D341Med (cell line): Measurements from ENCODE around the gene CELF2.
"Not testable (repeated sequence)": the region's sequence is repeated elsewhere in the genome, so short reads cannot be mapped to it uniquely, and the experiment has no call there.

Experiments
- DNase-seq: peaks from one replicate; pipeline ENCODE4 v3.0.0; 2012; ENCODE audit warnings: low spot score

The CELF2 gene

DNA sequence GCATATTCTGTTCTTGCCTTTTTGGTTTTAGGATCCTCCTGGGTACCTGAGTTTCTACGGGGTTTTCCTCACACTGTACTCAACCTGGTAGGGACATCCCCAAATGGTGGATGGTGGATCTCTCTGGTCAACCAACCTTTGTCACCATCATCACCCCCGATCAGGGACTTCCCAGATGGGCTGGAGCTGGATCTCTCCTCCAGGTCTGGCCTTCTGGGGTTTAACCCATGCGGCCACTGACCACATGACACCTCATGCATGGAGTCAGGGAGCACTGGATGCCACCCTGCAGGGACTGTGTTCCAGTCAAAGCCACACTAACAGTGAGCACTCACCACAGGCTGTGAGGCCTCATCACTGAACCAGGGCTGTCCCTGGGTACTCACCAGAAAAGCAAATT lies 80.0 kb downstream of the CELF2 start:
- no peak for DNase-seq

DNA sequence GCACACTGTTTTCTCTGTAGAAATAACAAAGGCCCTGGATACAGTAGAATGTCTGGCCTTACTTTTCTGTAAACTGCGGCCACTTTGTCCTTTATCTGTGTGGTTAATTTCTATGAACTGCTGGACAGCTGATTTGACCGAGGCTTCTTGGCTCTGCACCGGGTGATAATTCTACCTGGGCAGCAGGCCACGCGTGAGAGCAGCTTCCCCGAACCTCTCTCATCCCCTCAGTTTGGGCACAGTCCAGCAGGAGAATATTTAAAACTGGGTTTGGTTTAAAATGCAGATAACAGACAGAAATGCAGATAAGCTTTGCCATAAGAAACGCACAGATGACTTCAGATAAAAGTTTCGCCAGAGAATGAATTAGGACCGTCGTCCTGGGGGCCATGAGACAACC lies 81.0 kb downstream of the CELF2 start:
- no peak for DNase-seq

DNA sequence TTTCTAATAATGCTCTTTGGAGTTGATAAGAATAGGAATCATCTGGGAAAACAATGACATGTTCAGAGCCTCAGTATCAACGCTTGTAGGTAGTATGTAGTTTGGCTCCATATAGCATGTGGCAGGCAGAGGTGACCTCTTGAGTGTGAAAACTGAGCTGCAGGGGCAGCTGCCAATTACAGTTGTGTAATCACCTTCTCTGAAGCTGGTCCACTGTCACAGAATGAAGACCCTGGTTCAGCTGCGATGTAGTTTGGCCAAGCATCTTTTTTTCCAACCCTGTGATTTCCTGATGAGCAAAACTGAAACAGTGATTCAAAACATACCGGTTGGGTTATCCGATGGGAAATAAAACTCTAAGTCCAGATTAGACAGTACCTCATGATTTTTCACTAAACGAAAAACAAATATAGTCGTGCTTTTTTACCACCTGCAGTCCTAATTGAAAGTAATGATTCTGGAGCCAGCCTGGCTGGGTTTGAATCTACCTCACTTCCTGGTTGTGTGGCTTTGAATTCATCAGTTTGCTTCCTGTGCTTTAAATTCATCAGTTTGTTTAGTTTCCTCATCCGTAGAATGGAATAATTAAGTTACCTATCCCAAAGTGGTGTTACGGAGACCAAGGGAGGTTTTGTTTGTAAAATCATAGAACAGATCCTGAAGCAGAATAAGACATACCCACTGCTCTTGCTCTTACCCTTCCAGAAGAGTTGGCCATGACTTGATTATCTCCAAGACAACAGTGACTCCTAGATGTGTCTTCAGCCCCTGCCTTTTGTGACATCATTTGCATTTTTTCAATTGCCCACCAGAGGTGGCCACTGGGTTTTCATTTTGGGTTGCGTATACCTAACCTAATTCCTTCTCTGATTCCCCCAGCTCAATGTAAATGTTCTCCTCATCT lies 87.4 kb downstream of the CELF2 start:
- no peak for DNase-seq

DNA sequence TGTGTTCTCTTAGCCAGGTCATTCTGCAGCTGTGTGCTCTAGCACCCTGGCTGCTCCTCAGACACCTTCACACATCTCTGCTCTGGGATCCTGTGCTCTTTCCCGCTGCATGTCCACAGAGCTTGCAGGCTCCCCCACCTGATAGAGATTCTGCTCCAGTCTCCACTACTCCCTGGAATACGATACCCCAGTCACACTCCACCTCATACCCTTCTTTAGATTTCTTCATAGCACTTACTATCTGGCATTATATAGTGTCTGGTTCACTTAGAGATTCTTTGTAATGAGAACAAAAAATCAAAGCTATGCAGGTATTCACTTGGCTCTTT lies 88.0 kb downstream of the CELF2 start:
- no peak for DNase-seq

DNA sequence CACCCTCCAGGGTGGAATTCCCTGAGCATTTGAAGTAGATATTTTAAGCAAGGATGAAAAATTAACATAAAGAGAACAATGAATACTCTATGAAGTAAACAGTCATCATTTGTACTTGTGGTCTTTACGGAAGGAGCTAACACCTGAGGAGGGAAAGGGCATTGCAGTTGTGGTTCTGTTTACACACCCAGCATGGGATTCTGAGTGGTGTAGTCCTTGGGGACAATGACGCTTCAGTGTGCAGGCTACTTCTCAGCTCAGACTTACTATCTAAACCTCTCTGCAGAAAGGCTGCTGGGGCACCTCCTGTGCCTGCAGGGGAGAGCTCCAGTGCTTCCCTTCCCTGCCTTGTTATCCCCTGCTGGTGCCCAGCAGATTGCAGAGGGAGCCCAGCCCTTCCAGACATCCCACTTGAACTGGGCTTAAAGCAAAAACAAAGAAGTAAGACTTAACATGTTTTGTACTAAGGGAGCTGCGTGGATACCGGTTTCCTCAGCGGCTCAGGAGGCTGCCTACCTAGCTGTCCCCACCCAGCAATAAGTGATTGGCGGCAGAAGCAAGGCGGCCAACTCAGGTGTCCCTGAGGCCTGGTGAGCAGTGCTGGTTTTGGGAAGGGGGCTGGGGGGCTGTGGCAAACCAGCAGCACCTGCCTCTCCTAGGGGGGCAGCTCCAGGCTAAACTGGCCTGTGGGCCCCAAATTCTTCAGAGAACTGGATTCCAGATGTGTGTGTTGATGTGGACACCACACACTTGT lies 89.1 kb downstream of the CELF2 start:
- no peak for DNase-seq

DNA sequence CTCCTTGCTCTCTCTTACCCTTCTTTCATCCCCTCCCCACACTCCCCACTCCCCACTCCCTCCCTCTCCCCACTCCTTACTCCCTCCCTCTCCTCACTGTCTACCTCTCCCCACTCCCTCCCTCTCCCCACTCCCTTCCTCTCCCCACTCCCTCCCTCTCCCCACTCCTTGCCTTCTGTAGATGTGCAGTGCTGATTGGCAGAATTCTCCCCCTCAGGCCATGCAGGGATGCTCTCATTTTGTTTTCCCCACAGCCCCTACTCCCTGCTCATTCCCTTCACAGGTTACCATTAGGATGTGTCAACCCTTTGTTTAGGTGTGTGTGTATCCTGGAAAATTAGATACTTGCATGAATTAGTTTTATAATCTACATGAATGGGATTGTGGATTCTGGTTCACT lies 90.3 kb downstream of the CELF2 start:
- no peak for DNase-seq

DNA sequence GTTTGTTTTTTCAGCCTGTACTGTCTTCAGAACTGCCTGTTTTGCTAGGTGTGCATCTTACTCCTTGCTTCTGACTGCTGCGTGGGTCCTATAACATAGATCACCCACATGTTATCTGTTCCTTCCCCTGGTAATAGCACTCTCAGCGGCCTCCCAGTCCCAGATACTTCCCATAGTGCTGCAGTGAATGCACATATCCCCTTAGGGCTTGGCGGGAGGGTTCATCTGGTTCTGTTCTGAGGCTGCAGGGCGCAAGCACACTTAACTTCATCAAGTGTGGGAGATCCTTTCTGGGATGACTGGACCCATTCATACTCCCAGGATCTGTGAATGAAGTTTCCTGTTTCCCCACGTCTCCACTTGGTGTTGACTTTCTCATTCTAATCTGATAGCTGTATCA lies 90.7 kb downstream of the CELF2 start:
- no peak for DNase-seq

DNA sequence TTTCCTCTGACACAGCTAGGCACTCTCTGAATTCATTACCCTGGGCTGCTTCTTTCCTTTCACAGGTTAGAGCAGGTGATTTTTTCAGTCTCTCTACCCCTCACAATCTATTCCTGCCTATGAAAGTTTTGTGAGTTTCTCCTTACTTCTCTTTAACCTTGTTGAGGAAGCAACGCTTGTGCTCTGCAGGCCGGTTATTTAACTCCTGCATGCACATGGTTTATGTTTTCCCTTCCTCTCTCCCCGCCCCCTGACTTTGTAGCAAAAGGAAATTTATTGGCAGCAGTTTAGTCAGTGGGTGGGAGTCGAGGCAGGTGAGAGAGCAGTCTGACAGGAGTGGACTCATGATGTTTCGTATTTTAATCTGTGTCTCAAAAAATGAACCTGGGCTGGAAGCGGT lies 91.9 kb downstream of the CELF2 start:
- no peak for DNase-seq

DNA sequence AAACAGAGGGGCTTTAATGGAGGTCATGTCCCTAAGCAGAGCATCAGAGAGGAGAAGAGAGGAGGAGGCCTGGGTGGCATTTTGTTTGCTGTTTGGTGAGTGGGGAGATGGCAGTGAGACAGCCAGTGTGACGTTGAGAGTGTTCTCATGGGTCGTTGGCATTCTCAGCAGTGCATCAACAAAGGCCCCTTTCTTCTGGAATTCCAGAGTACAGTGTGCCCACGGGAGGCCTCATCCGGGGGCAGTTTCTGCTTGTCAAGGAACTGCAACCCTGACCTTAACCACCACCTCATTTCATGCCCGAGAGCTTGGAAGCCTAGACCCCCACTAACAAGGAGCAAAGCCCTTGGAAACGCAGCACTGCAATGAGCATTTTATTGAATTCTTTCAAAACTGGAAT lies 92.9 kb downstream of the CELF2 start:
- no peak for DNase-seq

DNA sequence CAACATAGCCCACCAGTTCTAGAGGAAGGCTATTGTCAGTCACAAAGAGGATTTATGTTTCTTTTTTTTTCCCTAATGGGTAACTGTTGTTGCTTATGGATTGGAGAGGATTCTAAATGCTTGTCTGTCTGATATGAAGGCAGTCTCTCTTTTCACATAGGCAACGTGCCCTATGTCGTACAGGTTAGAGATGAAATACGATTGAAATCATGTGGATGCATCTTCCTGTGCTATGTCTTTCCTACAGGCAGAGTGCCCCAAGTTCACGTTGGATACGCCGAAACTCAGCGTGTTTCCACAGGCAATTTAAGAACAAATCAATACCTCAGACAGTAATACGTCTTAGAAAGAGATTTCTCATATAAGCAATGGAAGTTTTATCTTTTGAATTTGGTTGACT lies 93.8 kb downstream of the CELF2 start:
- no peak for DNase-seq

DNA sequence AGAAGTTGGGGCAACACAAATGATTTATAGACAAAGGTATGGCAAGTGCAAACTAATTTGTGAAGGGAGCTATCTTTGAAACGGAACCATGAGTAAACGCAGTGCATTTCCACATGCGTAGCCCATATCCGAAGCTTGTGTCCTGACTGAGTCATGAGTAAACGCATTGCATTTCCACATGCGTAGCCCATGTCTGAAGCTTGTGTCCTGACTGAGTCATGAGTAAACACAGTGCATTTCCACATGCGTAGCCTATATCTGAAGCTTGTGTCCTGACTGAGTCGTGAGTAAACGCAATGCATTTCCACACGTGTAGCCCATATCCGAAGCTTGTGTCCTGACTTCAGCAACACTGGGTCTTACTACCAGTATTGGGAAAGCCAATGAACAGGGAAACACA lies 95.0 kb downstream of the CELF2 start:
- DNase-seq, result no peak

DNA sequence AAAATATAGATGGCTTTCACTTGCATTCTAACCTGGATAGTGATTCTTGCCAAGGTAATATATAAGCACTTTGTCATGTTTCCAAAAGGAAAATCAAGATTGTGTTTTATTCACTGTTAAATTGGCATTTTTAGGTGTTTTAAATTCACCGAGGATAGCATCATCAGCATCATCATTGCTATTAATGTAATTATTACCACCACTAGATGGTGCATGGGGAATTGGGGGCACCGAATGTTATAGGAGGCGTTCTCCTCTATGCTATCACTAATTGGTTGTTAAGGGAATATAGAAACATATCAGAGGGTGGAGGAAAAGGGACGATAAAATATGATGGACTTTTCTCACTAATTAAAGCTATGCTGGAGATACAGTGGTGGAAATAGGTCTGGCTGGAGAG lies 95.5 kb downstream of the CELF2 start:
- no peak for DNase-seq

DNA sequence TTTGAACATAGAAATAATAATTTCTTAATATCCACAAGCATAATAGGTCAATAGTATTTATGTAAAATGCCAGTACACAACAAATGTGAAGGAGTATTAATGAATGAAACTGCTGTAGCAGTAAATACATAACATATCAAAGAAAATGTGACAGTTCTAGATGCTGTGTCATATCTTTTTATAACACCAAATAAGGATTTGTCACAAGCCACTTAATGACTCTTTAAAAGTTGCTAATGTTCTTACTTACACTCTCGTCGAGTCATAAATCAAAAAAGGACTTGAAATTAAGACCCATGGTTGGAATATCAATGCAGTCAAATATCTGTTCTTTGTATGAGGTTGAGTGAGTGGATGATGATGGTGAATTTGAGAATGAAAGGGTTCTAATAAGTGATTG lies 96.6 kb downstream of the CELF2 start:
- DNase-seq, result no peak

DNA sequence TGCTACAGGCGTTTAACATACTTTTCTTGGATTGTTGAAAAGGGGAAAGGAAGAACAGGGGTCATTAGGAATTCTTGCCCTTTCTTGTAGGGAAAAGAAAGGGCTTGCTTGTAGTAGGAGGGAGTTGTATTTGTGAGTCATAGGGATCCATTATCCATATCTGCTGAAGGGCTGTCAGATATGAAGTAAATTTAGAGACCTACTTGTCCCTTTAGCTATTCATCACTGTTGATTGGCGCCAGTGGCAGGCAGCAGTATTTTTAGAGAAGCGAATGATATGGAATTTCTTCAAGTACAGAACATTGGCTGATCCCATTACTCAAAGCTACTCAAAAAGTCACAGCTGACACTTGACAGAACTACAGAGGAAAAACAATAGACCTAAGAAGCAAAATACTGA lies 97.7 kb downstream of the CELF2 start:
- no peak for DNase-seq

DNA sequence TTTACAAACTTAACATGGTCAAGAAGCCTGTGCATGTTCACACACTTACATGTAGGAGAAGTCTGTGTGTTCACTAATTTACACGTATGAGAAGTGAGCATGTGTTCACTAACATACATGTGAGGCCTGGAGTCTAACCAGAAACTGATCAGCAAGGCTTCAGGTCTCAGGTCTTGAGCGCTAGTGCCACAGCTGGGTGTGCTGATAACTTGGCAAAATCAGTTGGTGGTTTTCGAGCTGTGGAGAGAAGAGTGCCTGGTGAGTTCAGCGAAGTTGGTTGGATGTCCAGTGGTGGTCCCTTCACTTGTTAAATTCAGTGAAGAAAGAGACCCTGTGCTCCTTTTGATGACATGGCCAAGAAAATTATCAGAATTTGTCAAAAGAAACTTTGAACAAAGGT lies 98.7 kb downstream of the CELF2 start:
- no peak for DNase-seq

DNA sequence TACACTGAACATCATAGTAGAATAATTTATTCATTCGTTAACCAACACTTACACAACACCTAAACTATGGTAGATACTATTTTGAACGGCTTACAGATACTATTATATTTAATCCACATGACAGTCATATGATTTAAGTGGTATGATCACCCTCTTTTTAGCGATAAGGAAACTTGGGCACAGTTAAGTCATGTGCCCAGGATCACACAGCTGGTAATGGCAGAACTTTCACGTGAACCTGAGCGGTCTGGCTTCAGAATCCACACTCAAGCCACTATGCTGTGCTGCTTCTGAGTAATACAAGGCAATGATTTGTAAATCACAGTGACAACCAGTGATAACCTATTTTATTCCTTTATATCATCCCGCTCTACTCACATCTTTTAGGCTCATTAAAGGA lies 99.1 kb downstream of the CELF2 start:
- DNase-seq, result no peak

DNA sequence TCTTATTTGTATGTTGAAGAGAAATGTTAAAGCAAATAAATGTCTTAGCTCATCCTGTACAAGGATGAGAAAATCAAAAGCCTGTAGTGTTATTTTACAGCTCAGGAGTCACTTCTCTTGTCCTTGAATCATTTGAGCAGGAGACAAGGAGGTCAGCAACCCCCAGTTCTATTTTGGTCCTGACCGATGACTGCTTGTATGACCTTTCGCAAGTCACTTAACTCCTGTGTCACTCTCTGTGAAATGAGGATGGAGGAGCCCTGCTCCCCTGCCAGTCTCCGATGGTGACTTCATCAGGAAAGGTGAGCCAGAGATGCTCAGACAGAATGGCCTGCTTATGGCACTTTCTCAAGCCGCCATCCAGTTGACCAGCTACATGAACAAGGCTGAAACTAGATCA lies 101.0 kb downstream of the CELF2 start:
- no peak for DNase-seq

DNA sequence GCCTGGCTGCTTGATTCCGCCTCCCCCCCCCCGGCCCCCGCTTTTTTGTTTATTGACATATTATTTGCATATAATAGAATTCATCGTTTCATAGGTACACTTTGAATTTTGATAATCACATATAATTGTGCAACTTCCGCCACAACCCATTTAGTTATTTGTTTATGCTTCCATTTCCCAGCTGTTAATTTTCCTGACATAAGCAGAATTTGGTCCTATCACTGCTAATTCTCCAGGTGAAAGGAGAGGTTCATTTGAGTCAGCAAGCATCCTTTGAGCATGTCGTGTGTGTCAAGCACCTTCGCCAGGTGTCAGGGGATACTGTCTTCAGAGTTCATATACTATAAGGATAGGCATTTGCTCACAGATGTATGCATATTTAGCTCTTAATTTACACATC lies 102.2 kb downstream of the CELF2 start:
- DNase-seq, result no peak

DNA sequence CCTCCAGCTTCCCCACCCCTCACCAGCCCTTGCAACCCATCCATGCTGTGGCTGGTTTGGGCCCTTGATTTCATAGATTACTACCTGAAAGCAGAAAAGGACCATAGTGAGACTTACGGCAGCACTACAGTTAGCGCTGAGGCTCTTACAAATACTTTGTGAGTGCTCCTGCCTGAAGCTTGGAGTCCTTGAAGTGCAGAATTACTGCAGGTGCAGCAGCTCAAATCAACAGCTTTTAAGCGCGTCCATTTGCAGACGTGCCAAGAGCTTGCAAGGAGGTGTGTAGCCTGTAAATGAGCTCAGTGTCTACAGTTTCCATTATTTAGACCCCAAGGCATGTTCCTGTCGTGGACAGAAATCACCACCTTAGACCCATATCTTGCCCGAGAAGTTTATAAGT lies 103.0 kb downstream of the CELF2 start:
- DNase-seq, result no peak

DNA sequence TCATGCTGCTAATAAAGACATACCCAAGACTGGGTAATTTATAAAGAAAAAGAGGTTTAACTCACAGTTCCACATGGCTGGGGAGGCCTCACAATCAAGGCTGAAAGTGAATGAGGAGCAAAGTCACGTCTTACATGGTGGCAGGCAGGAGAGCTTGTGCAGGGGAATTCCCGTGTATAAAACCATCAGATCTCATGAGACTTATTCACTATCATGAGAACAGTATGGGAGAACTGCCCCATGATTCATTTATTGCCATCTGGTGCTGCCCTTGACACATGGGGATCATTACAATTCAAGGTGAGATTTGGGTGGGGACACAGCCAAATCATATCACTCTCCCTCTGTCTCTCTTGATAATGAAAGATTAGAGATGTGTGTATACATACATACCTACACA lies 106.2 kb downstream of the CELF2 start:
- not testable (repeated sequence) for DNase-seq

DNA sequence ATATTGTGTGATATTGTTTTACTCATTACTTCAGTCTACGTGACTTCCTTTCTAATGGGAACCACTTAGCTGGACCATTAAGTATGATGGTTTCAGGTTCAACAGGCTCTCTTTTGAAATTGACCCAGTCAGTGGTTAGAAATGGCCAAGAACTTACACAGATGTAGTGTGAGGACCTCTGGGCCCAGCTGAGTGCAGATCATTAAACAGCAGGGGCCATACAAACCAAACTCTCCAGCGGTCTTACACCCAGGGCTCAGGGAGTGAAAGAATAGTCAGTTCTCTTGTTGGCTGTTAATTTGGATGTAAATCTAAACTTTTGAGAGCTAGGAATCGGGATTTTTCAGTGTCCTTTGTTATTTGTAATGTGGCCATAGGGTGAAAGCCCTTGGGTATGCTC lies 107.3 kb downstream of the CELF2 start:
- no peak for DNase-seq

DNA sequence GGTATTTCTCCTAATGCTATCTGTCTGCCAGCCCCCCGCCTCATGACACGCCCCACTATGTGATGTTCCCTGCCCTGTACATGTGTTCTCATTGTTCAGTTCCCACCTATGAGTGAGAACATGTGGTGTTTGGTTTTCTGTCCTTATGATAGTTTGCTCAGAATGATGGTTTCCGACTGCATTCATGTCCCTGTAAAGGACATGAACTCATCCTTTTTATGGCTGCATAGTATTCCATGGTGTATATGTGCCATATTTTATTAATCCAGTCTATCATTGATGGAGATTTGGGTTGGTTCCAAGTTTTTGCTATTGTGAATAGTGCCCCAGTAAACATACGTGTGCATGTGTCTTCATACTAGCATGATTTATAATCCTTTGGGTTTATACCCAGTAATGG lies 109.3 kb downstream of the CELF2 start:
- not testable (repeated sequence) for DNase-seq

DNA sequence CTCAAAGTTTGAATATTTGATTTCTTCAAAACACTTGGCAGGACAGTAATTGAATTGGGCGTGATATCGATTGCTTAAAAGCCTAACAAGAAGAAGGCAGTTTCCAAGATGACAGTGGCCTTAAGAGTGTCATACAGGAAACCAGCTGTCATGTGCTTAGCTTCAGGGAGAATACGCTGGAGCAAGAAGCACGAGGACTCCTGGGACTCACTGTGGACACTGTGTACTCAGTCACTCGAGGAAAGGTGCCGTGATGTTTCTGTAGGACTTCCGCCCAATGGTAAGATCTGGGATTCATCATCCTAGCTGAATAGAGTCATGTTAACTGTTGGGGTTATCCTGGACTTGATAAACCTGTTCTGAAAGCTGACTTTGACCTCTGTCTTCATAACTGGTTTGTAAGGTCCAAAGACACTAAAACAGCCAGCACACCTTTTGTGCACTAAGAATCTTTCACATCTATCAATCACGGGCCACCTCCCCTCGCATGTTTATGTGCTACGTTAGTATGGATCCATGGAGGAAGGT lies 113.5 kb downstream of the CELF2 start:
- no peak for DNase-seq

DNA sequence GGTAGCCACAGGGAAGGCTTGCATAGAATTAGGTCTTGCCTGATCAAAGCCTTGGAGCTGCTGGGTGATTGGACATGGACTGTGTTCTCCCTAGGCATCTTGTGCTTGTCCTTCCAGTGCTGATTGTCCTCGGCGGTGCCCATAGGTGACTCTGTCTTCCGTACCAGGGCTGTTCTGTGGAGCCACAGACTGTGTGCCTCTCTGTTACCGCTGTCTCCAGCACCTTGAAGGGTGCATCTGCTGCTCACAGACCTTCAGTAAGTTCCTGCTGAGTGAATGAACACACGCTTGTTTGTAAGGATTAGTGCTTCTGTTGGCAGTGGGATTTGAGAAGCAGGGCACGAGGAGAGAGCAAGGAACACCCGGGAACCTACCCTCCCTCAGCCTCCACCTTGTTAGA lies 116.7 kb downstream of the CELF2 start:
- DNase-seq, result no peak
